ENCODE results near the gene PEPD. TPM values are rescaled to one million over a fixed set of nuclear protein-coding genes. Genes with fewer than 3 reads are reported as not detected.

Gene PEPD
- total and polyA plus RNA-seq, 10 of the 15 experiments (the other 5 are each of a cell fraction or from before 2014, with no cell fraction given) = 1.4 to 52.0 (median 20.2) TPM

- BruUV-seq (replicated peaks) = no TSS peak
- WGBS (ENCODE audit: insufficient coverage, insufficient replicate concordance, low lambda C conversion rate, missing lambda C conversion rate) = 74% methylated on average over 32 of the region's 32 CpGs
Measured at GRCh38 chr19:33414667-33415605, 106.7 kb downstream of the PEPD start.

More at GRCh38 chr19:33414667-33415605, 106.7 kb downstream of the PEPD start:
- Histone ChIP-seq H3K4me2 (ENCODE audit: control insufficient read depth, insufficient read depth) (no peak overlapping the region), H4K20me1 (ENCODE audit: control insufficient read depth, insufficient read depth) (no peaks in the 10 kb centered on the region; the same call in 1 of the 2 replicates), H3K79me2 (ENCODE audit: control insufficient read depth, insufficient read depth, low read length) (no peaks in the 10 kb centered on the region), H2AFZ (ENCODE audit: control insufficient read depth, low read depth, low read length) (no peak overlapping the region), H3K27me3 (replicated peaks in 1 of 2; ENCODE audit: control insufficient read depth in 2 of 2, insufficient read depth in 2 of 2, low read length in 1 of 2) (no peaks in the 10 kb centered on the region), H3K4me1 (ENCODE audit: control insufficient read depth, insufficient read depth, low read length) (no peaks in the 10 kb centered on the region), H3K9ac (ENCODE audit: control insufficient read depth, insufficient read depth, low read length) (no peak overlapping the region), H3K4me3 (no peak overlapping the region), H3K9me3 (replicated peaks; ENCODE audit: control insufficient read depth, insufficient read depth, low read length) (no peaks in the 10 kb centered on the region), H3K27ac (ENCODE audit: control insufficient read depth, insufficient read depth) (no peak overlapping the region), H3K36me3 (ENCODE audit: control insufficient read depth in 2 of 2, insufficient read depth in 2 of 2, low read length in 1 of 2) (no peaks in the 10 kb centered on the region)
- ATAC-seq (no peak), DNase-seq (ENCODE audit: low read depth, low spot score) (no peak), FAIRE-seq (no peak)
- intact Hi-C loops (cut with micrococcal nuclease; ENCODE audit: unreplicated experiment) = no loop called here
- in situ Hi-C loops (cut with MboI) = no loop called here
- SMC1A ChIA-PET (ENCODE audit: uncharacterized antibody, unreplicated experiment) = no interaction called here
- RAD21 ChIA-PET (ENCODE audit: unreplicated experiment) = no interaction called here
- TF ChIP-seq IKZF2 (IDR thresholded peaks at IDR 0.05) = no peak
- TF ChIP-seq PAX5 (IDR thresholded peaks at IDR 0.05; ENCODE audit: borderline replicate concordance, low read depth, low read length) = no peak
- no peak for TF ChIP-seq ZBTB40 (IDR thresholded peaks at IDR 0.05; ENCODE audit: borderline replicate concordance)
- no peak for TF ChIP-seq YY1 (IDR thresholded peaks at IDR 0.05; ENCODE audit: low read depth, low read length)
- no peak for TF ChIP-seq CBFB (IDR thresholded peaks at IDR 0.05; ENCODE audit: low read depth)
- TF ChIP-seq CBX5 (IDR thresholded peaks at IDR 0.05; ENCODE audit: low read depth) = no peak
- TF ChIP-seq JUNB (IDR thresholded peaks at IDR 0.05) = no peak
- TF ChIP-seq, protein P1, sequence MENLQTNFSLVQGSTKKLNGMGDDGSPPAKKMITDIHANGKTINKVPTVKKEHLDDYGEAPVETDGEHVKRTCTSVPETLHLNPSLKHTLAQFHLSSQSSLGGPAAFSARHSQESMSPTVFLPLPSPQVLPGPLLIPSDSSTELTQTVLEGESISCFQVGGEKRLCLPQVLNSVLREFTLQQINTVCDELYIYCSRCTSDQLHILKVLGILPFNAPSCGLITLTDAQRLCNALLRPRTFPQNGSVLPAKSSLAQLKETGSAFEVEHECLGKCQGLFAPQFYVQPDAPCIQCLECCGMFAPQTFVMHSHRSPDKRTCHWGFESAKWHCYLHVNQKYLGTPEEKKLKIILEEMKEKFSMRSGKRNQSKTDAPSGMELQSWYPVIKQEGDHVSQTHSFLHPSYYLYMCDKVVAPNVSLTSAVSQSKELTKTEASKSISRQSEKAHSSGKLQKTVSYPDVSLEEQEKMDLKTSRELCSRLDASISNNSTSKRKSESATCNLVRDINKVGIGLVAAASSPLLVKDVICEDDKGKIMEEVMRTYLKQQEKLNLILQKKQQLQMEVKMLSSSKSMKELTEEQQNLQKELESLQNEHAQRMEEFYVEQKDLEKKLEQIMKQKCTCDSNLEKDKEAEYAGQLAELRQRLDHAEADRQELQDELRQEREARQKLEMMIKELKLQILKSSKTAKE (IDR thresholded peaks at IDR 0.05; ENCODE audit: low read depth, poor library complexity, severe bottlenecking) = no peak
- POLR2A ChIA-PET = no interaction called here
- CTCF ChIA-PET = interaction anchor here (0.8 to 2.5 kb wide), 5 partner anchors 8 to 356 kb away, joined by 3 to 12 read pairs (median 7); no protein-coding TSS in a partner anchor
